ENCODE results near the gene SIGLEC1. TPM values are rescaled to one million over a fixed set of nuclear protein-coding genes. Genes with fewer than 3 reads are reported as not detected.

Gene SIGLEC1
- total and polyA plus RNA-seq, 2 experiments from 2014 or later, result not detected

GRCh38 chr20:3752386-3752759, 40.0 kb upstream of the SIGLEC1 start:
- no peak overlapping the region; the same call in 1 of the 2 replicates for H3K27ac Mint-ChIP-seq
- no peak overlapping the region for H2AFZ ChIP-seq
- H3K27me3 ChIP-seq (ENCODE audit: insufficient read depth), result peaks cover 22% of the 10 kb centered on the region
- H3K27ac ChIP-seq (ENCODE audit: low read depth), result no peak overlapping the region
- peaks cover 15% of the 10 kb centered on the region for H3K4me1 Mint-ChIP-seq
- peak overlapping the region; percentile 93 for H3K4me2 ChIP-seq
- TF ChIP-seq ZNF462 (CRISPR knock-in tag; IDR thresholded peaks at IDR 0.05), result no peak
- peaks cover 30% of the 10 kb centered on the region for H3K27me3 Mint-ChIP-seq (ENCODE audit: insufficient read depth, low read depth, poor library complexity)
- peaks cover 7% of the 10 kb centered on the region; the same call in 1 of the 2 replicates for H3K36me3 ChIP-seq (ENCODE audit: insufficient read depth)
- peak overlapping the region; percentile 74 for H3K4me3 Mint-ChIP-seq
- peaks cover 14% of the 10 kb centered on the region for H3F3A ChIP-seq (replicated peaks; ENCODE audit: low read depth)
- H3K79me2 ChIP-seq (replicated peaks; ENCODE audit: insufficient read depth), result no peaks in the 10 kb centered on the region
- ATAC-seq (no peak), DNase-seq (ENCODE audit: low spot score) (no peak)
- peaks cover 4% of the 10 kb centered on the region; the same call in 1 of the 3 replicates for H3K9me3 Mint-ChIP-seq
- H3K36me3 Mint-ChIP-seq (ENCODE audit: low read depth), result peaks cover 5% of the 10 kb centered on the region; the same call in 2 of the 3 replicates
- H3K4me3 ChIP-seq, result peak overlapping the region; percentile 73
- H3K4me1 ChIP-seq (ENCODE audit: insufficient read depth), result peaks cover 12% of the 10 kb centered on the region; the same call in 1 of the 2 replicates
- peaks cover 15% of the 10 kb centered on the region for H4K20me1 ChIP-seq (replicated peaks; ENCODE audit: insufficient read depth)
- H3K9me2 ChIP-seq (ENCODE audit: insufficient read depth), result no peaks in the 10 kb centered on the region

GRCh38 chr20:3751675-3752385, 39.4 kb upstream of the SIGLEC1 start:
- H3K36me3 ChIP-seq (ENCODE audit: insufficient read depth), result 0 out of 2 replicates have a peak, but pooled peaks cover 3% of the 10 kb centered on the region
- peak; percentile 58 for ATAC-seq
- Mint-ChIP-seq H3K27me3 (ENCODE audit: insufficient read depth, low read depth, poor library complexity) (peaks cover 28% of the 10 kb centered on the region), H3K4me1 (peaks cover 15% of the 10 kb centered on the region), H3K4me3 (peak overlapping the region; percentile 74), H3K9me3 (peaks cover 4% of the 10 kb centered on the region; the same call in 1 of the 3 replicates), H3K36me3 (ENCODE audit: low read depth) (peaks cover 3% of the 10 kb centered on the region; the same call in 1 of the 3 replicates), H3K27ac (no peak overlapping the region; the same call in 1 of the 2 replicates)
- no peaks in the 10 kb centered on the region for H3K79me2 ChIP-seq (replicated peaks; ENCODE audit: insufficient read depth)
- no peak overlapping the region for H2AFZ ChIP-seq
- no peak overlapping the region for H3K27ac ChIP-seq (ENCODE audit: low read depth)
- no peaks in the 10 kb centered on the region for H3K9me2 ChIP-seq (ENCODE audit: insufficient read depth)
- TF ChIP-seq CREB1 (CRISPR knock-in tag; IDR thresholded peaks at IDR 0.05; ENCODE audit: low read depth) (peak; percentile 74), EZH2 (IDR thresholded peaks at IDR 0.05; ENCODE audit: low read depth, unreplicated experiment) (no peak), POLR2AphosphoS5 (IDR thresholded peaks at IDR 0.05; ENCODE audit: low read depth) (peak; percentile 60)
- H3K4me1 ChIP-seq (ENCODE audit: insufficient read depth), result peaks cover 12% of the 10 kb centered on the region; the same call in 1 of the 2 replicates
- H3F3A ChIP-seq (replicated peaks; ENCODE audit: low read depth), result peaks cover 14% of the 10 kb centered on the region
- H3K27me3 ChIP-seq (ENCODE audit: insufficient read depth), result peaks cover 25% of the 10 kb centered on the region
- H4K20me1 ChIP-seq (replicated peaks; ENCODE audit: insufficient read depth), result peaks cover 11% of the 10 kb centered on the region; the same call in 1 of the 2 replicates
- peak overlapping the region; percentile 93 for H3K4me2 ChIP-seq
- DNase-seq (ENCODE audit: low spot score), result peak; percentile 83
- peak overlapping the region; percentile 73 for H3K4me3 ChIP-seq
